H1 (cell line): Measurements from ENCODE around the gene MAPRE3. TPM values are rescaled to one million over a fixed set of nuclear protein-coding genes. Genes with fewer than 3 reads are reported as not detected.
A peak's percentile ranks its signal among the peaks of the same experiment; 100 is the strongest.

ENCODE experiments used
- CBX5 ChIP-seq: fragments of 300-800, 300-1000 bp; sonication (generic); IDR thresholded peaks from 2 replicates; pipeline ENCODE4 v1.7.1; 2016; ENCODE audit warnings: antibody characterized with exemption, low read length, low read depth
- CHD7 ChIP-seq: fragments of 300-600 bp; sonication (generic); IDR thresholded peaks from 2 replicates; pipeline ENCODE4 v1.7.1; 2012; ENCODE audit warnings: low read length, moderate library complexity, mild to moderate bottlenecking, inconsistent platforms; ENCODE audit not compliant: insufficient replicate concordance
- CTCF ChIP-seq, 3 experiments: IDR thresholded peaks; 1 replicate in 2 of 3; 2 replicates in 1 of 3; pipeline versions ENCODE4 v1.5.1 to v1.6.1; 2011; ENCODE audit warnings: low read length in 3 of 3, mild to moderate bottlenecking in 3 of 3, inconsistent platforms in 2 of 3, low read depth in 1 of 3, moderate library complexity in 1 of 3; ENCODE audit not compliant: insufficient read depth in 1 of 3; ENCODE audit errors: control extremely low read depth in 1 of 3
- JUND ChIP-seq: IDR thresholded peaks from 2 replicates; pipeline ENCODE4 v1.6.1; 2011; ENCODE audit warnings: mild to moderate bottlenecking, improper control_type of control experiment, low read length
- RNF2 ChIP-seq: fragments of 200-900, 300-1000 bp; sonication (generic); IDR thresholded peaks from 2 replicates; pipeline ENCODE4 v1.7.1; 2016; ENCODE audit warnings: borderline replicate concordance, low read depth, mild to moderate bottlenecking, antibody characterized with exemption, low read length; ENCODE audit not compliant: poor library complexity, severe bottlenecking; ENCODE audit errors: missing control alignments
- SIX5 ChIP-seq: IDR thresholded peaks from 2 replicates; pipeline ENCODE4 v1.6.1; 2011; ENCODE audit warnings: mild to moderate bottlenecking, low read depth, low read length
- TCF12 ChIP-seq: IDR thresholded peaks from 2 replicates; pipeline ENCODE4 v1.6.1; 2011; ENCODE audit warnings: low read depth, mild to moderate bottlenecking, low read length
- polyA plus RNA-seq, 7 experiments: library from polyadenylated mRNA; depleted of rRNA in 3 of 7; stranded (reverse) in 5 of 7; unstranded in 2 of 7; fragments of >200 nt in 5 of 7; fragments of 200-250 nt in 2 of 7; gene quantifications; 1 replicate in 5 of 7; 2 replicates in 1 of 7; 4 replicates in 1 of 7; pipeline versions ENCODE4 v1.2.1 to v1.2.3, GENCODE V29; 2011 to 2013; ENCODE audit warnings: missing spikeins in 2 of 7, mixed read lengths in 2 of 7
- total RNA-seq: library from RNA; stranded (reverse); fragmentation: NEBNext Ultra II Directional; extraction: Animal tissue kit (Norgen Biotek cat#: 25700); gene quantifications from 2 replicates; pipeline ENCODE4 v1.2.1, GENCODE V29; 2021

MAPRE3 gene
- total and polyA plus RNA-seq, 2 of the 8 experiments (the other 6 are each of a cell fraction or from before 2014, with no cell fraction given), result 4.9 to 6.6 TPM

GRCh38 chr2:26942543-26943295 is 27.7 kb upstream of the MAPRE3 start (continued):
- no peak for TF ChIP-seq CHD7
- peak; percentile 85 to 90 (median 85) for TF ChIP-seq CTCF (IDR thresholded peaks at IDR 0.05; ENCODE audit: control extremely low read depth in 1 of 3, insufficient read depth in 1 of 3, low read depth in 1 of 3, low read length in 3 of 3)
- TF ChIP-seq CBX5, result no peak
- no peak for TF ChIP-seq RNF2
- no peak; the same call in 1 of the 2 replicates for TF ChIP-seq JUND
- TF ChIP-seq SIX5, result no peak
- no peak for TF ChIP-seq TCF12
